Activated T-helper 17 cell treated with anti-CD3 and anti-CD28 coated beads, Interleukin-2, amount 50 U/mL, for 72 hours (primary cell): ENCODE results near the gene SKOR1. TPM values are rescaled to one million over a fixed set of nuclear protein-coding genes. Genes with fewer than 3 reads are reported as not detected.

ENCODE experiments used
- ATAC-seq: fragments of 150-1000 bp; cut with Tn5 transposase; replicated peaks from 2 replicates; pipeline ENCODE4 v1.10.0; 2021; ENCODE audit warnings: mild to moderate bottlenecking, moderate library complexity
- H3K27ac Mint-ChIP-seq: one replicate; pipeline ENCODE4 v1.8.0; 2022; ENCODE audit warnings: mixed read lengths
- H3K27me3 Mint-ChIP-seq: one replicate; pipeline ENCODE4 v1.8.0; 2022; ENCODE audit warnings: mixed read lengths
- H3K36me3 Mint-ChIP-seq: one replicate; pipeline ENCODE4 v1.8.0; 2022; ENCODE audit warnings: low read depth, mild to moderate bottlenecking, mixed read lengths
- H3K4me1 Mint-ChIP-seq: one replicate; pipeline ENCODE4 v1.8.0; 2022; ENCODE audit warnings: mixed read lengths
- H3K4me3 Mint-ChIP-seq: one replicate; pipeline ENCODE4 v1.8.0; 2022; ENCODE audit warnings: mild to moderate bottlenecking, mixed read lengths
- H3K9me3 Mint-ChIP-seq: one replicate; pipeline ENCODE4 v1.8.0; 2022; ENCODE audit warnings: mixed read lengths
- total RNA-seq, 2 donors: library from RNA; stranded (reverse); gene quantifications; one replicate each; pipeline ENCODE4 v1.2.3, GENCODE V29; 2022

SKOR1 gene
- total RNA-seq, 2 donors from 2014 or later = 0.08 to 0.13 TPM

GRCh38 chr15:67883234-67883773 is 58.0 kb downstream of the SKOR1 start:
- Mint-ChIP-seq H3K4me1 (no peaks in the 10 kb centered on the region), H3K36me3 (no peaks in the 10 kb centered on the region), H3K9me3 (no peaks in the 10 kb centered on the region), H3K27ac (no peak overlapping the region), H3K4me3 (no peak overlapping the region), H3K27me3 (peaks cover 16% of the 10 kb centered on the region)
- ATAC-seq = no peak

GRCh38 chr15:67884009-67884408 is 58.7 kb downstream of the SKOR1 start:
- no peak for ATAC-seq
- no peaks in the 10 kb centered on the region for H3K9me3 Mint-ChIP-seq
- H3K27ac Mint-ChIP-seq = no peak overlapping the region
- H3K36me3 Mint-ChIP-seq = no peaks in the 10 kb centered on the region
- H3K4me3 Mint-ChIP-seq = peak overlapping the region; percentile 46
- peaks cover 21% of the 10 kb centered on the region for H3K27me3 Mint-ChIP-seq
- H3K4me1 Mint-ChIP-seq = no peaks in the 10 kb centered on the region

Other genes with a start within 250 kb of the SKOR1 start
- gene RNU6-1, start 14.5 kb downstream of the SKOR1 start, total RNA-seq = not detected
- 10 to 100 TPM; 31.3 to 42.7 TPM for gene PIAS1, start 228.8 kb downstream of the SKOR1 start, total RNA-seq